ENCODE measurements around the gene TLE2.

- TF ChIP-seq ZMIZ1 (IDR thresholded peaks at IDR 0.05; ENCODE audit: low read depth in 2 of 2, low read length in 2 of 2), result no peak
- TF ChIP-seq SIN3A (IDR thresholded peaks at IDR 0.05; ENCODE audit: borderline replicate concordance in 2 of 2, control insufficient read depth in 1 of 2, low read depth in 2 of 2, low read length in 2 of 2), result no peak
- no peak for TF ChIP-seq POLR2A (conservative IDR thresholded peaks at IDR 0.05)
- no peak for TF ChIP-seq CTCF (IDR thresholded peaks at IDR 0.05 in 2 of 3, conservative IDR thresholded peaks at IDR 0.05 in 1 of 3; ENCODE audit: insufficient read depth in 2 of 3, low read depth in 1 of 3, low read length in 3 of 3)
- no peak for TF ChIP-seq HNRNPH1 (optimal IDR thresholded peaks at IDR 0.05; ENCODE audit: low read depth, low read length)
- TF ChIP-seq RBFOX2 (IDR thresholded peaks at IDR 0.05; ENCODE audit: low read depth, low read length), result no peak
- TF ChIP-seq ZNF23 (CRISPR knock-in tag; IDR thresholded peaks at IDR 0.05), result no peak
Observed at GRCh38 chr19:3054265-3054971, 25.3 kb upstream of the TLE2 start.
